NCI-H774 (cell line): ENCODE data around the gene SLC15A4.
"Not testable (repeated sequence)": the region's sequence is repeated elsewhere in the genome, so short reads cannot be mapped to it uniquely, and the experiment has no call there.

ENCODE experiments used
- DNase-seq: peaks from one replicate; lab custom pipeline; 2025; lab: John Stamatoyannopoulos, UW

SLC15A4 gene

GRCh38 chr12:128844031-128844635 lies 20.4 kb upstream of the SLC15A4 start:
- no peak for DNase-seq

DNA sequence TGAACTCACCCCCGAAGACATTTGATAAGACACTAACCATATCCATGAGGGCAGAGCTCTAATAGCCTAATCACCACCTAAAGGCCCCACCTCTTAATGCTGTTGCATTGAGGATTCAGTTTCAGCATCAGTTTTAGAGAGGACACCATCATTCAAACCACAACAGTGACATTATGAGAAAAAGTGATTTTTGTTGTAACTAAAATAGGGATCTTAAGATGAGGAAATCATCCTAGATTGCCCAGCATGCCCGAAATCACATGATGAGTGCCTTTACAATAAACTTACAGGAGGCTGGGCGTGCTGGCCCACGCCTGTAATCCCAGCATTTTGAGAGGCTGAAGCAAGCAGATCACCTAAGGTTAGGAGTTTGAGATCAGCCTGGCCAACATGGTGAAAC lies 19.8 kb upstream of the SLC15A4 start:
- no peak for DNase-seq

DNA sequence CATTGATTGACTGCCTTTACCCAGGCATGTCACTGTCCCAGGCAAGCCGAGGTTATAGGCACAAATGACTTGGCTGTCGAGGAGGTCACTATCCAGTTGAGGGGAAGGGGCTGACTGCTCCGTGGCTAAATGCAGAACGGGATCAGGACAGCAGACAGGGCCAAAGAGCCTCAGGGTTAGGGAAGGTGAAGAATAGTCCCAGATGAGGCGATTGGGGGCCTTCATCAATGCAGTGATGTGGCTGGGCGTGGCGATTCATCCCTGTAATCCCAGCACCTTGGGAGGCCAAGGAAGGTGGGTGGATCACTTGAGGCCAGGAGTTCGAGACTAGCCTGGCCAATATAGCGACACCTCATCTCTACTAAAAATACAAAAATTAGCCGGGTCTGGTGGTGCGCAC lies 18.8 kb upstream of the SLC15A4 start:
- DNase-seq, result no peak

GRCh38 chr12:128840862-128841468 lies 17.2 kb upstream of the SLC15A4 start:
- no peak for DNase-seq

- not testable (repeated sequence) for DNase-seq
Measured at GRCh38 chr12:128839885-128840284, 16.1 kb upstream of the SLC15A4 start.

DNA sequence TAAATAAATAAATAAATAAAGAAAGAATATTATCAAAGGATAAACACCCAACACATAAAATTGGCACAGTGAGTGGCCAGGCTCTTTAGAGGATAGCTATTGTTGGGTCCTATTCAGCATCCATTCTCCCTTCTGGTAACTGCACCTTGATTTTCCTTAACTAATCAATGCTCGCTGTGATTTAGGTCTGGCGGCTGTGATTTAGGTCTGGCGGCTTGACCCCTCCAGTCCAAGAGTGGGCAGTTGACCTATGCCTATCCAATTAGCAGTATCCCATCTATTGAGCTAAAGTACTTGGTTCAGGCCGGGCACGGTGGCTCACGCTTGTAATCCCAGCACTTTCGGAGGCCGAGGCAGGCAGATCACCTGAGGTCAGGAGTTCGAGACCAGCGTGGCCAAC lies 9.7 kb upstream of the SLC15A4 start:
- DNase-seq, result no peak

DNA sequence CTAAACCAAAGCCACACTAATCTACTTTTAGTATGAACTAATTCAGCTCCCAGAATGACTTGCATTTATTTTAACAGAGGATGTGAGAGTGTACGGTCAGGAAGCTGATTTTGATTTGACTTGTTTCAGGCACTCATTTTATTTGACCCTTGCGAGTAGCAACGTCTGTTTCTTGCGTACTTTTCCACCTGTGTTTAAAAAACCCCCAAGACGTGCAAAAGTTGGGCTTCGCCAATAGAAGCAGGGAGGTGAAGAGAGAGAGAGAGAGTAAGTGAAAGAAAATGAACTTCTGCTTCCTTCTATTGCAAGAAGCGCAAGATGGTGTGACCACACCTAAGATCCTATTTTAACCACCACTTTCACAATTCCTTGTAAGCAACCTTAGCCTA lies 6.7 kb upstream of the SLC15A4 start:
- DNase-seq, result no peak

DNA sequence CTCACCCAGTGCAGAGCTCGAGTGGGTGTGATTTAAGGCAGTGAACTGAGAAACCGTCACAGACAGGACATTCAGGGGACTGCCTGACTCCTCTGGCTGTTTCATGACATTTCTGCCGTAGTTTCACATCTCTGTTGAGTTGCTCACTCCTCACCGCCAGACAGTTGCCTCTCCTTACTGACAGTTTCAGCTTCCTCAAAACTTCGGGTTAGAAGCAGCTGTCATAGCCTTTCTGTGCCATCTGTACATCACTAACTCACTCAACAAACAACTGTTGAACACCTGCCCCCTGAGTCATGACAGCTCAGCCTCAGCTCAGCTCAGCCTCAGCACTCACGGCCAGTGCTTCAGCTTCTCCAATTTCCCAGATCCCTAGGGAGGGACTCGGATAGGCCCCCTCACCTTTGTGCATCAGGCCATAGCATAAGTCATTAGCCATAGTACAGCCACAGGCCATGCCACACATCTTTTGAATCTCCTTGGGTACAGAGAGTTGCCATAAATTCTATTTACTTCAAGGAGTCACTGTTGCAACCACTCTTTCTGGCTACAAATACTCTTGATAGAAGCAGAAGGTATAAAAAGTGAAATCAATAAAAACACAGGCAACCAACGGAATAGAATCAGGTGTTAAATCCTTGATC lies 6.2 kb upstream of the SLC15A4 start:
- no peak for DNase-seq

GRCh38 chr12:128827724-128828123 lies 4.0 kb upstream of the SLC15A4 start:
- DNase-seq, result no peak

DNA sequence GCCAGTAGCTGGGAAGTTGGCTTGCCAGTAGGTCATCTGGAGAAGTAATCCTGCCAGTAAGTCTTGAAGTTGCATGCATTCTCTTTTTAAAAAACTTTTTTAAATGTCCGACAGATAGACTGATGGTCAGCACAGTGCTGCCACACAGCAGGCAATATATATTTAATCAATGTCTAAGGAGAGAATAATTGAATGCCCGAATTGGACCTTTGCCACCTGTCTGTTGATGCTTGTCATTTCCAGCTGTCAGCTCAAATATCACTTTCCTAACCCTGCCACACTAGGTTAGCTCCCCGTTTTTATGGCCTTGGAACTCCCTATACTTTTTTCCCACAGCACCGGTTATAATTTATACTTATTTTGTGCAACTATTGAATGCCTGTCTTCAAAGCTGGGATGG lies 2.1 kb upstream of the SLC15A4 start:
- no peak for DNase-seq

- peak; percentile 34 for DNase-seq
Measured at GRCh38 chr12:128823216-128823915, 392 bp downstream of the SLC15A4 start.

- DNase-seq, result no peak
Measured at GRCh38 chr12:128820723-128821432, 2.9 kb downstream of the SLC15A4 start.

DNA sequence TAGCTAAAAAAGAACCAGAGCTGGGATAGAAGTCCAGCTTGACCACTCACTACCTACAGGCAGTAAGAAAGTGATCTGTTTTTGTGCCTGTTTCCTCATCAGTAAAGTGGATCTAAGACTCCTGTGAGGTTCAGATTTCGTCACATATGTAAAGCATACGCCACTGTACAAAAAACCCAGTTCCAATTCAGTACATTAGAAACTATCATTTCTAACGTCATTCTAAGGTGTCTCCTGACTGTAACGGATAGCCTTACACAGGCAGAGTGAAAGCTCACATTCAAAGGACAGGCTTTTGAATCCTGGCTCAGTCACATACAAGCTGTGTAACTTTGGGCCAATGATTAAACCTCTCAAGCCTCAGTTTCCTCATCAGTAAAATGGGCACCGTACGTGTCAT lies 3.5 kb downstream of the SLC15A4 start:
- no peak for DNase-seq

GRCh38 chr12:128819293-128820144 lies 4.2 kb downstream of the SLC15A4 start:
- DNase-seq, result no peak

- DNase-seq, result no peak
Measured at GRCh38 chr12:128818065-128819022, 5.4 kb downstream of the SLC15A4 start.

DNA sequence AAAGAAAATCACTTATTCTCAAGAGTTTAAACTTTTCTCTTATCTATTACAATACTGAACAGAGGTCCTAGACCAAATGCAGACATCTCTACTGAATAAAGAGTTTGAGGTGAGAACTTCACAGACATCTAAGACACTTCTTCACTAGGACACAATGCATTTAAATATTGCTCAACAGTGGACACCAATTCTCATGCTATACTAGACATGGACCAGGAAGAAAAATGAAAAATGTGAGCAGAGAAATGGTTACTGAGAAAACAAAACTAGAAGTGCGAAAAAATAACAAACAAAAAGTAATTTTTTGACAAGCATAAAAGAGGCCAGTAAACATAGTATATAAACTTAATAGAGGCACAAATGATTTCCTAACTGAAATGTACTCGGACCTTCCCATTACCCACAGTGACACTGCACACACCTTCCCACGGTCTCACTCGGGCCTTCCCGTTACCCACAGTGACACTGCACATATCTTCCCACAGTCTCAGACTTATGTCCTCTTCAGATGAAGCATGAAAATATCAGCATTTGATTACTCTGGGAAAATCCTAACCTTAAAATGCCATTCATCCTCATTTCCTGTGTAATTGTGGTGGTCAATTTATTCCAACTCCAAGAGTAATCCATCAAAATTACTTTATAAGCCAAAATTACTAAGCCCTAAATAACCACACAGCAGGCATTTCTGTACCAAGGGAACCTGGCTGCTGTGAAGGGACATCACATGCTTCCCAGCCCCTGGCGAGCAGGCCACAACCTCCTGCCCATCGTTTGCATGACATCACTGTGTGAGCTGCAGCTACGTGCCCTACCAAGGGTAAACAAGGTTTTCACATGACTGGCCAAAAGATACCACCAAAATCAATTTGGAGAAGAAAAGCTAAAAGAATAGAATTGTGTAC lies 6.4 kb downstream of the SLC15A4 start:
- DNase-seq, result peak; percentile 63

DNA sequence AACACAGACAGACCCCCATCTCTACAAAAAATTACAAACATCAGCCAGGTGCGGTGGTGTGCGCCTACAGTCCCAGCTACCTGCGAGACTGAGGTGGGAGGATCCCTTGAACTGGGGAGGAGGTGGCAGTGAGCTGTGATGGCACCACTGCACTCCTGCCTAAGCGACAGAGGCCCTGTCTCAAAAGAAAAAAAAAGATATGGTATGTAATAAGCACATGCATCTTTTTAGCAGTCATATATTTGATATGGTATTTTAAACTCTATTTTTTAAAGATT lies 7.2 kb downstream of the SLC15A4 start:
- DNase-seq, result no peak

DNA sequence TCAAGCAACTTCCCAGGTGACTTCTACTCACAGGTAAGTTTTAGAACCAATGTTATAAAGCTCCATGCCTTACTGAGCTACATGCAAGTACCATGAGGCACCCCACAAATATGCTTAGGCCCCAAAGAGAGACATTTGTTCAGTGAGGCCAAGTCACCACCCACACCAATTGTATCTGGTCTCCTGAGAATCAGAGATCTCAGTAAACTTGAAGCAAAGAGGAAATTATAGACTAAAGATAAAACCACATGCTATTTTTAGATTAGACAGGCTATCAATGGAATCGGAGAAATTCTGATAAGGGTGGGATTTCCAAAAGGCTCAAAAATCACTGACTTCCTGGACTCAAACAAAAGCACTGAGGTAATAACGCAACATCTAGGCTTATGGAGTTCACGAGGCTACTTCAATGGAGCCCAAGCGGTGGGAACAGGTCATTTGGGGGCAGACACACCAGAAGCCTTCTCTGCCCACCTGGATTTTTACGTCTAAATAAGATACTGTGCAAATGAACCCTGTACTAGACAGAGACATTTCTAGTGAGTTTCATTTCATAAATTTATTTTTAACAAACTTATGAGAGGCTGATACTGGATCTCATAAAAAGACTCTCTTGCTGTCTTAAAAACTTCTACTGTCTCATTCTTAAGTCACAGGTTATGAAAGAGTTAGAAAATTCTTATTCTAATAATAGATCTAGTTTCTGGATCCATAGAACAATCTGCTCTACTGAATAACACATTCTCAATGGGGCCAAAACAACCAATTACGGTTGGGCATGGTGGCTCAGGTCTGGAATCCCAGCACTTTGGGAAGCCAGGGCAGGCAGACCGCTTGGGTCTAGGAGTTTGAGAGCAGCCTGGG lies 7.7 kb downstream of the SLC15A4 start:
- no peak for DNase-seq
